ENCODE measurements around the gene SYCP2.

DNA sequence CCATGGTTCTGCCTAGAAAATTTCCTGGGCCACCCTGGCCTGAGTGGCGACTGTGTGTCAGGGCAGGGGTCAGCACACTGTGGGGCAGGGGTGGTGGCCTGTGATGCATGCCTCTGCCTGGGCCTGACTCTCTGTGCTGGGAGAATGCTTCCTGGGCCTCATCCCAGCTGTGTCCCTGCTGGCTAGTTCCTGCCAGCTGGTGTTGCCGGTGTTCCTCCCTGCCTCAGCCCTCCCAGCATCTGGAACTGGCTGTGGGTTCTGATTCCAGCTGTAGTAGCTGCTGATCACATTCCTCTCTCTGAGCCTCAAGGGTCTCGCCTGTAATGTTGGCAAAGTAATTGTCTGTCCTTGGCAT is 101.5 kb downstream of the SYCP2 start:
- no peak for TF ChIP-seq ZFX (IDR thresholded peaks at IDR 0.05; ENCODE audit: borderline replicate concordance)
- TF ChIP-seq, protein P1, sequence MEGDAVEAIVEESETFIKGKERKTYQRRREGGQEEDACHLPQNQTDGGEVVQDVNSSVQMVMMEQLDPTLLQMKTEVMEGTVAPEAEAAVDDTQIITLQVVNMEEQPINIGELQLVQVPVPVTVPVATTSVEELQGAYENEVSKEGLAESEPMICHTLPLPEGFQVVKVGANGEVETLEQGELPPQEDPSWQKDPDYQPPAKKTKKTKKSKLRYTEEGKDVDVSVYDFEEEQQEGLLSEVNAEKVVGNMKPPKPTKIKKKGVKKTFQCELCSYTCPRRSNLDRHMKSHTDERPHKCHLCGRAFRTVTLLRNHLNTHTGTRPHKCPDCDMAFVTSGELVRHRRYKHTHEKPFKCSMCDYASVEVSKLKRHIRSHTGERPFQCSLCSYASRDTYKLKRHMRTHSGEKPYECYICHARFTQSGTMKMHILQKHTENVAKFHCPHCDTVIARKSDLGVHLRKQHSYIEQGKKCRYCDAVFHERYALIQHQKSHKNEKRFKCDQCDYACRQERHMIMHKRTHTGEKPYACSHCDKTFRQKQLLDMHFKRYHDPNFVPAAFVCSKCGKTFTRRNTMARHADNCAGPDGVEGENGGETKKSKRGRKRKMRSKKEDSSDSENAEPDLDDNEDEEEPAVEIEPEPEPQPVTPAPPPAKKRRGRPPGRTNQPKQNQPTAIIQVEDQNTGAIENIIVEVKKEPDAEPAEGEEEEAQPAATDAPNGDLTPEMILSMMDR (IDR thresholded peaks at IDR 0.05), result no peak

Data from 22Rv1 (cell line).